GM21515 (cell line): ENCODE data around the gene FGA.
A peak's percentile ranks its signal among the peaks of the same experiment; 100 is the strongest.

Experiments
- ATAC-seq: cut with Tn5 transposase; IDR thresholded peaks from one replicate; pipeline ENCODE4 v1.9.1; 2021; ENCODE audit not compliant: unreplicated experiment

The FGA gene

DNA sequence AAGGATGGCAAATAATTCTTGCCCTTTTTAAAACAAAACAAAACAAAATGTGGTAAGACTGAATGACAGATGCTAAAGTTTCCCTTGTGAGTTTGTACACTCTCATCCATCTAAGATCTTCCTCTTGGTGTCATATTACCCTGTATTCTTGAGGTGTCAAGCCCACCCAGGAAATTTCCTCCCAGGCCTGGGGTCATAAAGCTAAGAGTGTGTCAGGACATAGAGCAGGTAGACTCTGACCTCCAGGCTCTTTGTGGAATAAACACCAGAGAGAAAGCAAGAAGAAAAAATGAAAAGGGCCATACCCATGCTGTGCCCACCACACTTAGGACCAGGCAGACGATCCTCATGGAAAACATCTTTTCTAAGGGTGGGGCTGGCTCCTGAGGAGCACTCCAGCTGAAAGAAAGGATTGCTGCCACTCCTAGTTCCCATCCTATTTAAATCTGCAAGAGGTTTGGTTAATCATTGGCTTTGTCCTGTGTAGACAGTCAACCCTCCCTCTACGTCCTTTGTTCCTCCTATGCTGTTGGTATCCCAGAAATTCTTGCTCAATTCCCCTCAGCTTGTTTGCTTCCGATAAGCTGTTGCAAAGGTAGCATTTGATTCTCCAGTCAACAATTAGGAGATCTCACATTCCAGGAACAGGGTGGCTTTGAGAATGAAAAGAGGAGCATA is at the start of gene FGA:
Gene FGA (minus strand): TSS at position 414 of the 678 bp plus-strand sequence. CDS start 55 bp downstream, at position 359.
- ATAC-seq = no peak

GRCh38 chr4:154634058-154634457 is 43.5 kb upstream of the FGA start:
- no peak for ATAC-seq

DNA sequence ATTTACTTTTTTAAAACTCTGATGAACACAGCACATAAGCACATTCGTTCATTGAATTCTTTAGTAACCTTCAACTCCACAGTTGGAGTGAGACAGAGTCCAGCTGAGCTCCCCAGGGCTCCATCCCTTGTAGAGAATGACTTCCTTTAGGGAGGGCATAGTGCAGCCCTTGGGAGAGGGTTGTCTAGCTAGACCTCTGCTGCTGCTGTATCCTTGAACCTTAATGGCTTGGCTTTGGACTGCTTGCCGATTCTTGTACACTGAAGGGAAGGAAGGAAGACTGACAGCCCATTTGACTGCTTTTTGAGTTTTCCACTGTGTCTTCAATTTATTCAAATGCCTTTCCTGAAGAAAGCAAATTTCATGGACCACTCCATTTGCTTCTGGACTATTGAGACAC is 41.3 kb upstream of the FGA start:
- no peak for ATAC-seq

GRCh38 chr4:154630324-154630723 is 39.8 kb upstream of the FGA start:
- no peak for ATAC-seq

GRCh38 chr4:154626793-154627484 is 36.4 kb upstream of the FGA start:
- ATAC-seq = peak; percentile 95

GRCh38 chr4:154625971-154626370 is 35.4 kb upstream of the FGA start:
- no peak for ATAC-seq

DNA sequence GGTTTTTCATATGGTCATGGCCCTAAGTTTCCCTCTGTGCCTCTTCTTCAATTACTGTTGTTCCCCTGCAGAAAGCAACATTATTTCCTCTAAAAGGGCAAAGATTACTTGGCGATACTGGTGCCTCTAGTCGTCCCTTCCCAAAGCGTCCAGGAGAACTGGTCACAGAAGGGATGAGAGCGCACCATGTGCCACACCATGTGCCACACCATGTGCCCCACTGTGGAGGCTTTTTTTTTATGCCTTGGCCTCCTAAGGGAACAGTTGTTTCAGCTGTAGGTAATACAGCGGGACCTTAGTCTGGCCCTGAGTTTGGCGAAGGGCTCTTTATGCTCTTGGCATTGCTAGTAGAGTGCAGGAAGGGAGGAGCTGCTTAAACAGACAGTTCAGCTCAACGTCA is 33.5 kb upstream of the FGA start:
- ATAC-seq = no peak

- ATAC-seq = no peak
Measured at GRCh38 chr4:154623436-154623835, 32.9 kb upstream of the FGA start.

GRCh38 chr4:154622598-154622997 is 32.1 kb upstream of the FGA start:
- peak; percentile 47 for ATAC-seq

DNA sequence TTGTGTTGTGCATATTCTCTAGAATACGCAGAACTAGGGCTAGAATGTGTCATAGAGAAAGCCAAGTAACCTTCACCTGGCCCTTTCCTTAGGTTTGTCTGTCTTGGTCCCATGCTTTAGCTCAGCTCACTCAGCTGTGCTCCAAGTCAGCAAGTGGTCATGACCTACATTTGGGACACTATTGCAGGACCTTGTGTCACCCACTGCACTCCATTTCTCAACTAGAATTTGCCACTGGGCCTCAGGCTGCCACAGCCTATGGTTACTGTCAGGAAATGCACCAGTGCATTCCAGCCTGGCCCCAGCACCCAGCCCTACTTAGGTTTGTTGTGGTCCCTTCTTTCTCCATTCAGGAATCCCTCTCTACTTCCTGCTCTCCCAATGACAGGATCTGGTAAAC is 29.6 kb upstream of the FGA start:
- no peak for ATAC-seq

DNA sequence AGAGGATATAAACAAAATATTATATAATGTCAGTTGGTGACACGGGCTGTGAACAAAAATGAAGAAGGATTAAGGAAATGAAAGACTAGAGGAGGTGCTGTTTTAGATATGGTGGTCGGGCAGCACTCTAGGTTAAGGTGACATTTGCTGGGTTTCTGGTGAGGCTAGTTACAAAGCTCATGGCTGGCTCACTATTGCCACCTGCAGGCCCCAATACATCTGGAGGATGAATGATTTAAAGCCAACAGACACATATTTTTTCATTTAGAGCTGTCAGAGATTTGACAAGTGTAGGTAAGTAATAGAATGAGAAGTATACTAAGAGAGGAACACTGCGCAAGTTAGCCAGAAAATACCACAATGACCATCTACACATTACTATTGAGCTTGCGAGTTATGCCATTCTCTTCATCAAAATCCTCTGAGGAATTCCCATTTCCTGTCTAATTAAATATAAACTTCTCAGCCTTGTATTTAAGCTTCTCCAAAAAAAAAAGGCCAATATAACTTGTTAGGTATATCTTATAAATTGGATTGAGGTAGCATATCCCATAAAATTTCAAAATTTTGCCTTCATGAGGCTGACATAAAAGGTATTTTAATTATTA is 28.3 kb upstream of the FGA start:
- ATAC-seq = peak; percentile 69

DNA sequence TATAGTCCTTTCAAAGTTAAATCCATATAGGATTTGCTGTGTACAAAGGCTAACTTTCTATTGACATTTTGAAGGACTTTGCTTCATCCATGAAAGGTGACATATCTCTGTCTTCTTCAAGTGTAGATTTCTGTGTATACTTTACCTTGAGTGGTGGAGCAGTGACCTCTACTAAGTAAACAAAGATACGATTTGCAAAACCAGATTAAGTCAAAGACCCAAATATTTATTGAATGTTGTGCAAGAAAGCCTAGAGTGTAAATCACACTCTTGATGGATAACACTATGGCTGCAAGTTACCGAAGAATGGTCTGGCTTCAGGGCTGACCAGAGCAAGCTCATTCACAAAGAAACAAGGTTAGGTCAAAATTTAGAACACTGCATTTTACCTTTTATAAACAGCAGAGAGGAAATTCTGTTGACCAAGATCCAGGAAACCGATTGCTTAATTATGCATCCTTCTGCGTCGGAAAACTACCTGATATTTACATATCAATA is 27.3 kb upstream of the FGA start:
- ATAC-seq = no peak

DNA sequence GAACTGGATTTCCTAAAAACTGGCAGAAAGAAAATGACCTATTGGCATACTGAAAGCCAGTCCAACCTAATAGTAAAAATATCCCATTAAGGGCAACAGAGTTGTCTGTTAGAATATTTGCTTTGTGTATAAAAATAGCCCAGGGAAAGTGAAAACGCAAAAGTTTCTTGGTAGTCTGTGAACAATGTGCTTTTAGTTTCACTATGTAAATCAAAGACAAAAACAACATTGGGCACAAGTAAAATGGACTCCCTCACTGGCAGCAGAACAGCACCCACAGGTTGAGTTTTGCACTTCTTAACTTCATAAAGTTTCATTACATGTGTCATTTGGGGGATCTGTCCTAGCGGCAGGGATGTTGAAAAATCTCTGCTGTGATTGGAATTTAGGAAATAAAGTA is 26.2 kb upstream of the FGA start:
- ATAC-seq = peak; percentile 96

- peak; percentile 4 for ATAC-seq
Measured at GRCh38 chr4:154616287-154616686, 25.7 kb upstream of the FGA start.

- ATAC-seq = no peak
Measured at GRCh38 chr4:154615211-154615610, 24.7 kb upstream of the FGA start.

DNA sequence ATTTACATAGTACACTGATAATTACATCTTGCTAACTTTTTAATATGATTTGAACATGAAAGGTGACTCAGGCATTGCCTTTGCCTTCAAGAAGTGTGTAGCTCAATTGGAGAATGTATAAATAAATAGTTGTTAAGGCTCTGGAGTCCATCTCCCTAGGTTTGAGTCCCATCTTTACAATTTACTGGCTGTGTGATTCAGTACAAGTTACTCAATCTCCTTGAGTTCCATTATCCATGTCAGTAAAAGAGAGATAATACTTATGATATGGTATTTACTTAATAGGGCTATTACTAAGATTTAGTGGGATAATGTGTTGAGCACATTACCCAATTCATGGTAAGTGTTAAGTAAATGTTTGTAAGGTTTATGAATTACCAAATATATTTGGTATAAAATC is 23.8 kb upstream of the FGA start:
- ATAC-seq = no peak

GRCh38 chr4:154612472-154613414 is 22.2 kb upstream of the FGA start, which contains the start of gene FGG:
TSS of gene FGG (minus strand) at chr4:154612656. CDS start at chr4:154612609, 47 bp downstream.
- ATAC-seq = no peak

GRCh38 chr4:154611833-154612232 is 21.3 kb upstream of the FGA start:
- no peak for ATAC-seq

DNA sequence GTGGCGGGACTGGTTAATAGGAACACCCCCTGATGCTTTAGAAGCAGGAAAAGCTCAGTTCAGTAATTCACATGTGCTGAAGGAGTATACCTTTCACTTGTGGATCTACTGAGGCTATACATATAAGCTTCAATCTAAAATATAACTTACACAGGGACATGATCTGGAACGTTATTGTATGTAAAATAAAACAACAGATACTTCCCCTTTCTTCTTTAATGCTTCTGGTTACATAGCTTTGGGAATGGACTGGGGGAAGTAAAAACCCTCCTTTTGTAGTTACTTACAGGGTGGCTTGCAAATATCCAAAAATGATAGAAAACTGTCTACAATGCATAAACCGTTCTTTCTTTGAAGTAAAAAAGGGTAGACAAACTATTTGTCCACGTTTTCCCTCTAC is 20.0 kb upstream of the FGA start:
- no peak for ATAC-seq

GRCh38 chr4:154609532-154609931 is 19.0 kb upstream of the FGA start:
- ATAC-seq = no peak
